ENCODE data around the gene HPS3. TPM values are rescaled to one million over a fixed set of nuclear protein-coding genes. Genes with fewer than 3 reads are reported as not detected.

HPS3 gene
- total and polyA plus RNA-seq, 2 of the 4 experiments (the other 2 are of a cell fraction), result 15.2 to 24.2 TPM

DNA sequence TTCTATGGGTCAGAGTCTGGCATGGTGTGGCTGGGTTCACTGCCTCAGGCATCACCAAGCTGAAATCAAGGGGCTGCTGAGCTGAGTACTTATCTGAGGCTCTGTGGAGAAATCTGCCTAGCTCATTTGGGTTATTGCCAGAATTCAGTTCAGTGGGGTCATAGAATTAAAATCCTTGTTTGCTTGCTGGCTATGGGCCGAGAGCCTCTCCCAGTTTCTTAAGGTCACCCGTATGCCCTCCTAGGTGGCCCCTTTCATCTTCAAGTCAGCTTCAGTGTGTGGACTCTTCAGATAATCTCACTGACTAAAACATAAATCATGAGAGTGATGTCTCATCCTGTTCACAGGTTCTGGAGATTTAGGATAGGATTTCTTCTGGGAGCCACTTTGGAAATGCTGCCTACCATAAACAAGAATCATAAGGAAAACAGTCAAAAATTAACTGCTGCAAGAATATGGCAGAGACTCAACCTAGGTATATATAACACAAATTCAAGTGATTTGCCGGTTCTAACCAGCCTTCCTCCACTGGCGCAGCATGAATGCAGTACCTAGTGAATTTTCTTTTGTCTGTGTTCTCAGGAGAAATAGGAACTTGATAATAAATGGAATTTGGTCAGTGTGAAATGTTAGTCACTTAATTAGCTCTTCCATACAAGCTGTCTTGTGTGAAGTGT lies 86.9 kb downstream of the HPS3 start:
- Histone ChIP-seq H3K23ac (ENCODE audit: low read depth, low read length) (no peak overlapping the region), H2BK15ac (ENCODE audit: low read depth, low read length) (peak overlapping the region; percentile 74; the same call in 1 of the 3 replicates), H3K27ac (ENCODE audit: insufficient read depth, low read length) (no peak overlapping the region), H3K14ac (replicated peaks; ENCODE audit: low read depth, low read length) (no peak overlapping the region), H2BK120ac (ENCODE audit: low read depth, low read length) (no peak overlapping the region; the same call in 1 of the 2 replicates), H4K8ac (ENCODE audit: low read depth in 2 of 2, low read length in 2 of 2) (0 out of 4 replicates have a peak overlapping the region, but pooled peaks of 1 of the 2 experiments have one; percentile 23), H3K36me3 (ENCODE audit: control insufficient read depth, insufficient read depth, low read length) (no peaks in the 10 kb centered on the region), H4K20me1 (ENCODE audit: insufficient read depth, low read length) (no peaks in the 10 kb centered on the region), H3K56ac (ENCODE audit: extremely low read depth, insufficient read depth, low read length) (no peak overlapping the region), H3K4me1 (ENCODE audit: control insufficient read depth, insufficient read depth, low read length) (0 out of 2 replicates have a peak, but pooled peaks cover 2% of the 10 kb centered on the region), H3K9me1 (ENCODE audit: insufficient read depth, low read length) (no peaks in the 10 kb centered on the region), H3K4ac (ENCODE audit: low read depth, low read length) (no peak overlapping the region), H3K9me3 (ENCODE audit: control insufficient read depth, insufficient read depth, low read length) (no peaks in the 10 kb centered on the region), H4K5ac (ENCODE audit: low read depth, low read length) (no peak overlapping the region), H3K4me2 (ENCODE audit: low read depth, low read length) (no peak overlapping the region), H2AK9ac (replicated peaks; ENCODE audit: low read depth, low read length, poor library complexity) (no peak overlapping the region), H2AK5ac (ENCODE audit: low read depth, low read length) (no peak overlapping the region), H3K79me1 (ENCODE audit: low read depth in 1 of 2, low read length in 2 of 2) (no peaks in the 10 kb centered on the region), H4K91ac (ENCODE audit: insufficient read depth, low read depth, low read length) (no peak overlapping the region), H2BK5ac (ENCODE audit: low read depth, low read length, poor library complexity, severe bottlenecking) (no peak overlapping the region), H3K18ac (ENCODE audit: low read depth, low read length) (no peak overlapping the region), H2BK20ac (ENCODE audit: low read depth, low read length) (no peak overlapping the region), H3K27me3 (ENCODE audit: control insufficient read depth, insufficient read depth, low read length) (no peaks in the 10 kb centered on the region), H3K9ac (ENCODE audit: low read depth, low read length) (no peak overlapping the region), H2AFZ (replicated peaks; ENCODE audit: low read length, poor library complexity) (no peak overlapping the region), H3K4me3 (ENCODE audit: insufficient read depth, low read depth, low read length) (no peak overlapping the region)
- no CpG with 5 or more reads among the region's 4 CpGs for WGBS, 2 experiments (ENCODE audit: extremely low coverage in 2 of 2, insufficient read length in 1 of 2)
- in situ Hi-C loops (cut with MboI; ENCODE audit: low sequenced_read_pairs), result no loop called here
- TF ChIP-seq MAFK (IDR thresholded peaks at IDR 0.05; ENCODE audit: low read depth, low read length) (no peak), POLR2A (IDR thresholded peaks at IDR 0.05; ENCODE audit: low read depth, low read length) (no peak)
- dilution Hi-C loops (cut with HindIII; ENCODE audit: low sequenced_read_pairs, unreplicated experiment), result no loop called here
- ChIA-PET POLR2A (ENCODE audit: unreplicated experiment) (no interaction called here), CTCF (interaction anchor here (0.6 kb wide), 1 partner anchor 314 kb away, joined by 3 read pairs; no protein-coding TSS in a partner anchor)
- no peak for DNase-seq
- ATAC-seq (ENCODE audit: low read depth), result no peak
- intact Hi-C loops (cut with micrococcal nuclease), result no loop called here
- BruUV-seq (replicated peaks), result no TSS peak

All from IMR-90 (cell line).